Breast epithelium (tissue), 4 donors: ENCODE results near the gene KLHL5. TPM values are rescaled to one million over a fixed set of nuclear protein-coding genes. Genes with fewer than 3 reads are reported as not detected.

Source experiments
- DNase-seq, 2 donors: peaks; one replicate each; pipeline ENCODE4 v3.0.0-alpha.2; 2019; ENCODE audit warnings: low spot score in 2 of 2
- H3K27ac ChIP-seq, 2 donors: fragments of 200-600 bp; sonication (generic) in 1 of 2; one replicate each; pipeline ENCODE4 v1.5.1; 2016 to 2019; ENCODE audit warnings: mild to moderate bottlenecking in 1 of 2
- H3K27me3 ChIP-seq, 2 donors: fragments of 200-600 bp; sonication (generic) in 1 of 2; one replicate each; pipeline versions ENCODE4 v1.5.1 to v1.6.0; 2017 to 2019; ENCODE audit warnings: control low read depth in 1 of 2, mild to moderate bottlenecking in 1 of 2
- H3K36me3 ChIP-seq: fragments of 200-600 bp; one replicate; pipeline ENCODE4 v1.5.1; 2019
- H3K4me1 ChIP-seq, 2 donors: fragments of 200-600 bp; sonication (generic); one replicate each; pipeline ENCODE4 v1.5.1; 2016 to 2019; ENCODE audit warnings: control low read depth in 1 of 2
- H3K4me3 ChIP-seq, 3 donors: fragments of 200-600 bp; sonication (generic); 1 replicate in 2 of 3; 2 replicates in 1 of 3; pipeline ENCODE4 v1.5.1; 2016 to 2019; ENCODE audit warnings: mild to moderate bottlenecking in 3 of 3, moderate library complexity in 2 of 3
- H3K9me3 ChIP-seq, 2 donors: fragments of 200-600 bp; sonication (generic) in 1 of 2; one replicate each; pipeline ENCODE4 v1.5.1; 2016 to 2019; ENCODE audit warnings: control low read depth in 1 of 2
- POLR2A ChIP-seq: fragments of 450-650 bp; IDR thresholded peaks from one replicate; pipeline ENCODE4 v1.6.1; 2016; ENCODE audit warnings: antibody characterized with exemption, mild to moderate bottlenecking, moderate library complexity
- POLR2AphosphoS5 ChIP-seq, 3 donors: sonication (generic); formaldehyde crosslinking; IDR thresholded peaks; one replicate each; pipeline ENCODE4 v1.6.1; 2017; ENCODE audit warnings: antibody characterized with exemption in 3 of 3
- intact Hi-C: fragments of 100-400 bp; cut with DNase I; formaldehyde crosslinking; loops from one replicate; pipeline ENCODE4 v1.15.1; 2023; ENCODE audit warnings: low total_unique reads
- total RNA-seq, 3 donors: library from RNA; depleted of rRNA; stranded (reverse); fragments of >200 nt; gene quantifications; one replicate each; pipeline ENCODE4 v1.1.0, GENCODE V29; 2016
- TF ChIP-seq, protein P1 (sequence below), 3 donors: fragments of 450-650 bp; IDR thresholded peaks; one replicate each; pipeline ENCODE4 v1.5.1; 2016 to 2017; ENCODE audit warnings: antibody characterized with exemption in 3 of 3, mild to moderate bottlenecking in 3 of 3, moderate library complexity in 3 of 3

Gene KLHL5
- total RNA-seq, 3 donors from 2014 or later, result 23.0 to 54.9 (median 54.7) TPM

DNA sequence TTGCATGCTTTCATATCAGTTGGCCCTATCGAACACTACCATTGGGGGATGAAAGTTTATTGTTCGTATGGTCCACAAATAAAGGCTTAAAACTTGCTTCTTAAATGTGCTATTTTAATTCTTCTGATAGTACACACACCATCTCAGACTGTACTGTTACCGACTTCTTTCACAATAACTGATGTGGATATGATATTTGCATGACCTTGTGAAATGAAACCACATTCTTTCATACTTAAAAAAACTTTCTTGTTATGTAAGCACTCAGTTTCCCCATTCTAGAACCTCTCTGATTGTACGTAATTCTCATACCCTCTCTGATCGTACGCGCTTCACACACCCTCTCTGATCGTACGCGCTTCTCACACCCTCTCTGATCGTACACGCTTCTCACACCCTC lies 108.3 kb downstream of the KLHL5 start:
- no peak for DNase-seq
- no peak overlapping the region for H3K27ac ChIP-seq
- TF ChIP-seq POLR2A, result no peak
- TF ChIP-seq POLR2AphosphoS5 (IDR thresholded peaks at IDR 0.05), result no peak
- TF ChIP-seq, protein P1, sequence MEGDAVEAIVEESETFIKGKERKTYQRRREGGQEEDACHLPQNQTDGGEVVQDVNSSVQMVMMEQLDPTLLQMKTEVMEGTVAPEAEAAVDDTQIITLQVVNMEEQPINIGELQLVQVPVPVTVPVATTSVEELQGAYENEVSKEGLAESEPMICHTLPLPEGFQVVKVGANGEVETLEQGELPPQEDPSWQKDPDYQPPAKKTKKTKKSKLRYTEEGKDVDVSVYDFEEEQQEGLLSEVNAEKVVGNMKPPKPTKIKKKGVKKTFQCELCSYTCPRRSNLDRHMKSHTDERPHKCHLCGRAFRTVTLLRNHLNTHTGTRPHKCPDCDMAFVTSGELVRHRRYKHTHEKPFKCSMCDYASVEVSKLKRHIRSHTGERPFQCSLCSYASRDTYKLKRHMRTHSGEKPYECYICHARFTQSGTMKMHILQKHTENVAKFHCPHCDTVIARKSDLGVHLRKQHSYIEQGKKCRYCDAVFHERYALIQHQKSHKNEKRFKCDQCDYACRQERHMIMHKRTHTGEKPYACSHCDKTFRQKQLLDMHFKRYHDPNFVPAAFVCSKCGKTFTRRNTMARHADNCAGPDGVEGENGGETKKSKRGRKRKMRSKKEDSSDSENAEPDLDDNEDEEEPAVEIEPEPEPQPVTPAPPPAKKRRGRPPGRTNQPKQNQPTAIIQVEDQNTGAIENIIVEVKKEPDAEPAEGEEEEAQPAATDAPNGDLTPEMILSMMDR (IDR thresholded peaks at IDR 0.05), result no peak
- no peaks in the 10 kb centered on the region for H3K36me3 ChIP-seq
- H3K4me1 ChIP-seq, result no peaks in the 10 kb centered on the region
- H3K27me3 ChIP-seq, result no peaks in the 10 kb centered on the region
- intact Hi-C loops, result no loop called here
- no peak overlapping the region for H3K4me3 ChIP-seq
- no peaks in the 10 kb centered on the region for H3K9me3 ChIP-seq

Other genes with a start within 250 kb of the KLHL5 start
- 1 to 10 TPM; 5.2 to 7.6 (median 5.3) TPM for gene TLR6, start 205.4 kb upstream of the KLHL5 start, total RNA-seq
- 100 to 1,000 TPM in 1 of 3 donors, 10 to 100 TPM in 2; 74.6 to 109 (median 85.9) TPM for gene FAM114A1, start 194.4 kb upstream of the KLHL5 start, total RNA-seq
- 1 to 10 TPM in 2 of 3 donors, under 1 TPM in 1; 0.32 to 7.5 (median 1.0) TPM for gene TMEM156, start 29.8 kb upstream of the KLHL5 start, total RNA-seq
- gene WDR19, start 120.3 kb downstream of the KLHL5 start, total RNA-seq, result 10 to 100 TPM; 65.6 to 75.8 (median 66.5) TPM